H9 (cell line): ENCODE measurements around the gene TMEM185B. TPM values are rescaled to one million over a fixed set of nuclear protein-coding genes. Genes with fewer than 3 reads are reported as not detected.

Experiments used
- DNase-seq: peaks from one replicate; pipeline ENCODE4 v3.0.0-alpha.2; 2017
- H2AFZ ChIP-seq: one replicate; pipeline ENCODE4 v1.6.1; 2013; ENCODE audit warnings: mild to moderate bottlenecking, low read length, control low read depth, moderate library complexity
- H2AK5ac ChIP-seq: 2 replicates; pipeline ENCODE4 v1.6.1; 2013; ENCODE audit warnings: low read length, control low read depth, mixed read lengths; ENCODE audit not compliant: insufficient read length
- H2BK120ac ChIP-seq: one replicate; pipeline ENCODE4 v1.6.1; 2013; ENCODE audit warnings: low read depth, mild to moderate bottlenecking, low read length, control low read depth, inconsistent platforms; ENCODE audit not compliant: poor library complexity, severe bottlenecking
- H2BK12ac ChIP-seq: 2 replicates; pipeline ENCODE4 v1.6.1; 2013; ENCODE audit warnings: low read length, control low read depth, mixed read lengths, low read depth; ENCODE audit not compliant: insufficient read length
- H2BK15ac ChIP-seq: 2 replicates; pipeline ENCODE4 v1.6.1; 2013; ENCODE audit warnings: low read depth, low read length, control low read depth
- H2BK20ac ChIP-seq: one replicate; pipeline ENCODE4 v1.6.1; 2013; ENCODE audit warnings: low read depth, mild to moderate bottlenecking, low read length, control low read depth, inconsistent platforms; ENCODE audit not compliant: poor library complexity, severe bottlenecking
- H2BK5ac ChIP-seq: 2 replicates; pipeline ENCODE4 v1.6.1; 2013; ENCODE audit warnings: low read length, control low read depth, mixed read lengths; ENCODE audit not compliant: insufficient read length
- H3K14ac ChIP-seq: 2 replicates; pipeline ENCODE4 v1.6.1; 2013; ENCODE audit warnings: low read length, control low read depth; ENCODE audit not compliant: insufficient read depth
- H3K18ac ChIP-seq: 2 replicates; pipeline ENCODE4 v1.6.1; 2013; ENCODE audit warnings: low read depth, mild to moderate bottlenecking, mixed read lengths, low read length, control low read depth; ENCODE audit not compliant: insufficient read length
- H3K23ac ChIP-seq: 2 replicates; pipeline ENCODE4 v1.6.1; 2013; ENCODE audit warnings: low read length, control low read depth, mixed read lengths, low read depth; ENCODE audit not compliant: insufficient read length
- H3K23me2 ChIP-seq: 2 replicates; pipeline ENCODE4 v1.6.1; 2013; ENCODE audit warnings: low read depth, mild to moderate bottlenecking, mixed read lengths, low read length, control low read depth; ENCODE audit not compliant: insufficient read length, poor library complexity, severe bottlenecking
- H3K27ac ChIP-seq: 2 replicates; pipeline ENCODE4 v1.5.1; 2013; ENCODE audit warnings: low read length, control low read depth, mixed read lengths, low read depth; ENCODE audit not compliant: insufficient read length
- H3K27me3 ChIP-seq: 2 replicates; pipeline ENCODE4 v1.6.1; 2013; ENCODE audit warnings: low read length, control low read depth, inconsistent platforms; ENCODE audit not compliant: insufficient read depth
- H3K4ac ChIP-seq: 2 replicates; pipeline ENCODE4 v1.6.1; 2013; ENCODE audit warnings: low read depth, mild to moderate bottlenecking, control low read depth, inconsistent platforms, low read length, moderate library complexity
- H3K4me1 ChIP-seq: 2 replicates; pipeline ENCODE4 v1.6.1; 2013; ENCODE audit warnings: low read length, control low read depth, inconsistent platforms; ENCODE audit not compliant: insufficient read depth
- H3K4me2 ChIP-seq: 2 replicates; pipeline ENCODE4 v1.6.1; 2013; ENCODE audit warnings: low read length, control low read depth, mixed read lengths; ENCODE audit not compliant: insufficient read length, insufficient read depth
- H3K56ac ChIP-seq: 2 replicates; pipeline ENCODE4 v1.6.1; 2013; ENCODE audit warnings: low read depth, mild to moderate bottlenecking, mixed read lengths, low read length, control low read depth; ENCODE audit not compliant: insufficient read length
- H3K79me1 ChIP-seq: 2 replicates; pipeline ENCODE4 v1.6.1; 2013; ENCODE audit warnings: low read depth, mild to moderate bottlenecking, moderate library complexity, low read length, control low read depth, inconsistent platforms; ENCODE audit not compliant: insufficient read depth, poor library complexity, severe bottlenecking
- H3K79me2 ChIP-seq: 2 replicates; pipeline ENCODE4 v1.6.1; 2013; ENCODE audit warnings: low read length, control low read depth, inconsistent platforms; ENCODE audit not compliant: insufficient read depth
- H3K9ac ChIP-seq: 2 replicates; pipeline ENCODE4 v1.6.1; 2013; ENCODE audit warnings: low read length, control low read depth, mixed read lengths; ENCODE audit not compliant: insufficient read length; ENCODE audit errors: extremely low read depth
- H3K9me3 ChIP-seq: one replicate; pipeline ENCODE4 v1.6.1; 2013; ENCODE audit warnings: low read depth, low read length, inconsistent platforms; ENCODE audit not compliant: control insufficient read depth
- H3T11ph ChIP-seq: one replicate; pipeline ENCODE4 v1.6.1; 2013; ENCODE audit warnings: mild to moderate bottlenecking, low read length, control low read depth, inconsistent platforms
- H4K20me1 ChIP-seq: one replicate; pipeline ENCODE4 v1.6.1; 2013; ENCODE audit not compliant: control insufficient read depth, insufficient read length, insufficient read depth
- H4K5ac ChIP-seq: 2 replicates; pipeline ENCODE4 v1.6.1; 2013; ENCODE audit warnings: low read depth, mild to moderate bottlenecking, mixed read lengths, low read length, control low read depth; ENCODE audit not compliant: insufficient read length
- H4K8ac ChIP-seq: replicated peaks from 2 replicates; pipeline ENCODE4 v1.6.1; 2013; ENCODE audit warnings: low read length, control low read depth, mixed read lengths, low read depth; ENCODE audit not compliant: insufficient read length
- H4K91ac ChIP-seq: 2 replicates; pipeline ENCODE4 v1.6.1; 2013; ENCODE audit warnings: low read depth, mild to moderate bottlenecking, moderate library complexity, mixed read lengths, low read length, control low read depth; ENCODE audit not compliant: insufficient read length
- H3K27ac Mint-ChIP-seq, 3 experiments: 2 replicates in 2 of 3; 3 replicates in 1 of 3; pipeline ENCODE4 v1.8.0; 2020 to 2021; ENCODE audit warnings: mixed read lengths in 3 of 3, mild to moderate bottlenecking in 1 of 3, moderate library complexity in 1 of 3
- H3K27me3 Mint-ChIP-seq: 2 replicates; pipeline ENCODE4 v1.8.0; 2021; ENCODE audit warnings: low read depth, mild to moderate bottlenecking, moderate library complexity, mixed read lengths
- H3K36me3 Mint-ChIP-seq, 3 experiments: 2 replicates in 2 of 3; 3 replicates in 1 of 3; pipeline ENCODE4 v1.8.0; 2020 to 2021; ENCODE audit warnings: low read depth in 3 of 3, mixed read lengths in 3 of 3; ENCODE audit not compliant: insufficient read depth in 1 of 3
- H3K4me1 Mint-ChIP-seq, 2 experiments: 2 replicates each; pipeline ENCODE4 v1.8.0; 2020; ENCODE audit warnings: mixed read lengths in 2 of 2
- H3K4me3 Mint-ChIP-seq, 2 experiments: 2 replicates in 1 of 2; 3 replicates in 1 of 2; pipeline ENCODE4 v1.8.0; 2020 to 2021; ENCODE audit warnings: mild to moderate bottlenecking in 2 of 2, mixed read lengths in 2 of 2, moderate library complexity in 1 of 2
- H3K9me3 Mint-ChIP-seq, 2 experiments: 2 replicates in 1 of 2; 3 replicates in 1 of 2; pipeline ENCODE4 v1.8.0; 2020; ENCODE audit warnings: mild to moderate bottlenecking in 2 of 2, mixed read lengths in 2 of 2, moderate library complexity in 1 of 2
- CTCF ChIP-seq: fragments of 200-600 bp; sonication (generic); conservative IDR thresholded peaks from 3 replicates; pipeline ENCODE4 v1.8.0; 2021; ENCODE audit warnings: antibody characterized with exemption, mild to moderate bottlenecking
- WGBS: extraction: QIAGEN DNeasy Blood & Tissue Kit; methylation state at CpG from one replicate; pipeline ENCODE4 v1.1.7; 2013; ENCODE audit warnings: missing lambda C conversion rate, low lambda C conversion rate, mixed read lengths; ENCODE audit not compliant: insufficient read length; ENCODE audit errors: extremely low coverage; 5-methylcytosine and 5-hydroxymethylcytosine counted together
- total RNA-seq: library from RNA; stranded (reverse); gene quantifications from 2 replicates; pipeline ENCODE4 v1.2.1, GENCODE V29; 2021

The TMEM185B gene
- total RNA-seq, 1 experiment from 2014 or later, result 29.0 TPM

GRCh38 chr2:120261387-120262006 is 38.3 kb upstream of the TMEM185B start:
- H3K14ac ChIP-seq, result no peak overlapping the region
- no peak overlapping the region for H3K23ac ChIP-seq
- no peak overlapping the region for H2BK5ac ChIP-seq
- H3K9me3 ChIP-seq, result no peaks in the 10 kb centered on the region
- no peak overlapping the region for H2BK20ac ChIP-seq
- H2BK15ac ChIP-seq, result no peak overlapping the region
- H3K4me1 ChIP-seq, result no peaks in the 10 kb centered on the region
- H3K79me2 ChIP-seq, result no peaks in the 10 kb centered on the region
- DNase-seq, result no peak
- H3T11ph ChIP-seq, result no peak overlapping the region
- H3K4ac ChIP-seq, result no peak overlapping the region
- H3K4me2 ChIP-seq, result no peak overlapping the region
- TF ChIP-seq CTCF, result no peak
- peaks cover 9 to 13% (median 11%) of the 10 kb centered on the region in 3 experiments for H3K36me3 Mint-ChIP-seq
- no peak overlapping the region for H2BK120ac ChIP-seq
- H3K9me3 Mint-ChIP-seq, result peaks cover 6 to 15% of the 10 kb centered on the region in 2 experiments
- peaks cover 10 to 11% of the 10 kb centered on the region in 2 experiments for H3K4me1 Mint-ChIP-seq
- H4K5ac ChIP-seq, result no peak overlapping the region
- H2AK5ac ChIP-seq, result no peak overlapping the region
- H4K20me1 ChIP-seq, result no peaks in the 10 kb centered on the region
- no peaks in the 10 kb centered on the region; the same call in 1 of the 2 replicates for H3K27me3 ChIP-seq
- H3K56ac ChIP-seq, result no peak overlapping the region
- H4K8ac ChIP-seq, result no peak overlapping the region
- H3K79me1 ChIP-seq, result no peaks in the 10 kb centered on the region
- H3K27me3 Mint-ChIP-seq, result no peaks in the 10 kb centered on the region; the same call in 1 of the 2 replicates
- H3K27ac Mint-ChIP-seq, result no peak overlapping the region
- H3K27ac ChIP-seq, result no peak overlapping the region
- WGBS, result no CpG with 5 or more reads among the region's 6 CpGs
- no peaks in the 10 kb centered on the region for H3K23me2 ChIP-seq
- no peak overlapping the region for H3K18ac ChIP-seq
- no peak overlapping the region for H3K4me3 Mint-ChIP-seq
- H4K91ac ChIP-seq, result no peak overlapping the region
- H3K9ac ChIP-seq, result no peak overlapping the region
- H2BK12ac ChIP-seq, result no peak overlapping the region
- no peak overlapping the region for H2AFZ ChIP-seq
